Eye (tissue), 1 donor: ENCODE measurements around the gene SOBP.
A peak's percentile ranks its signal among the peaks of the same experiment; 100 is the strongest.

Experiments
- DNase-seq: peaks from one replicate; pipeline ENCODE4 v3.0.0-alpha.2; 2015

Gene SOBP

DNA sequence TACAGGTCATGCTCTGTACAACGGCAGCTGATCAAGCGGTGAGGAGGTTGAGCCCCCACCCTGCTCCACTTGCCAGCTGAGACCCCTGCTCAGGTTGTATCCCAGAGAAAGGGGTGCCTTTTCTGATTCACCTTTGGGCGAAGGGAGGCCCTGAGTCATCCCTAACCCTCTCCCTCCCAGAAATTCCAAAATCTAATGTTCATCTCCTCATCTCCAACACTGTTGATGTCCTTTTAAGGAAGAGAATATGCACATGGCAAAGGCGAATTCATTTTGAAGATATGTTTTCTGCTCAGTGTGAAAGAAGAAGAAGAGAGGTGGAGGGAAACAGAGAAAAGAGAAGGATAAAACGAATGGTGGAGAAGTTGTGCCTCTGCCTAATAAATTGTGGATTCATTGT, 213.7 kb downstream of the SOBP start:
- DNase-seq, result no peak

DNA sequence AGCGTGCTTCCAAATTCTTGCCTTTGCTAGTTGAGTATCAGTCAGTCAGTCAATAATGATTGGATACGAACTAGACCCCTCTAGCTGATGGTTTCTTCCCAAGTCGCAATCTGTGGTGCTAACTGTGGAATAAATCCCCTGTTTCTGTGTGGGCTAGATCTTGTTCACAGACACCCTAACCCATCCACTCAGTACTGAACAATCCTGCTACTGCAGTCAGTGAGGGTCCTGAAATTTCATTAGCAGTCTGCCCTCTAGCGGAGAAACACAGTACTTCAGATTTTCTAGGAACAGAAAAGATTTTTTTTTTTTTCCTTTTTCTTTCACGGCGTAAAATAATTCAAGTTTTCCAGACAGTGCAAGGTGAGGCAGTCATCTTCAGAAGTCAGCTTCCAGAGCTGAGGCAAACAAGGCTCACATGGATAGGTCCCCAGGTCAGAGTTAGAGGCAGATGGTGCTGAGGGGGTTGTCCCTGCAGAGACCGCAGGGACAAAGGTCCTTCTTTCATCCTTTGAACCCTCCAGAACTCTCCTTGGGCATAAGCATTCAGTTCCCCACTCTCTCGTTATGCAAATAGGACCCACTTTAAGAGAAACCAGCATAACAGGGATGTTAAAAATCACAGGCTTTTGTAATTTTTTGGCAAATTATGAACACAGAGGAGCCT, 214.6 kb downstream of the SOBP start:
- DNase-seq, result peak; percentile 87

DNA sequence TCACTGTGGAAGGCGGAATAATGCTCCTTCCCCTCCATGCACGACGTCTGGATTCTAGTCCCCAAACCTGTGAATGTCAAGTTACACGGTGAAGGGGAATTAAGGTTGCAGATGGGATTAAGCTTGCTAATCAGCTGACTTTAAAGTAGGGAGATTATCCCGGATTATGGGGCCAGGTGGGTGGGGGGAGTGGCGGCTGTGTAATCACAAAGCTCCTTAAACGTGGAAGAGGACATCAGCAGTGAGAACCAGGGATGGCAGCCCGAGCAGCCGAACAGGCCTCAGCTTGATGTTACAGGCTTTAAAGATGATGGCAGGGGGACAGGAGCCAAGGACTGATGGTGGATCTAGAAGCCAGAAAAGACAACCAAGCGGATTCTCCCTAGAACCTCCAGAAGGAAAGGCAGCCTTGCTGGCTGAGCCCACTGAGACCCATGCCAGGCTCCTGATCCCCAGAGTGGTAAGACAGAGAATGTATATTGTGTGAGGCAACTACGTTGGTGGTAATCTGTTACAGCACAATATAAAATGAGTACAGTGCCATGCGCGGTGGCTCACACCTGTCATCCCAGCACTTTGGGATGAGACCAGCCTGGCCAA, 216.7 kb downstream of the SOBP start:
- DNase-seq, result no peak

DNA sequence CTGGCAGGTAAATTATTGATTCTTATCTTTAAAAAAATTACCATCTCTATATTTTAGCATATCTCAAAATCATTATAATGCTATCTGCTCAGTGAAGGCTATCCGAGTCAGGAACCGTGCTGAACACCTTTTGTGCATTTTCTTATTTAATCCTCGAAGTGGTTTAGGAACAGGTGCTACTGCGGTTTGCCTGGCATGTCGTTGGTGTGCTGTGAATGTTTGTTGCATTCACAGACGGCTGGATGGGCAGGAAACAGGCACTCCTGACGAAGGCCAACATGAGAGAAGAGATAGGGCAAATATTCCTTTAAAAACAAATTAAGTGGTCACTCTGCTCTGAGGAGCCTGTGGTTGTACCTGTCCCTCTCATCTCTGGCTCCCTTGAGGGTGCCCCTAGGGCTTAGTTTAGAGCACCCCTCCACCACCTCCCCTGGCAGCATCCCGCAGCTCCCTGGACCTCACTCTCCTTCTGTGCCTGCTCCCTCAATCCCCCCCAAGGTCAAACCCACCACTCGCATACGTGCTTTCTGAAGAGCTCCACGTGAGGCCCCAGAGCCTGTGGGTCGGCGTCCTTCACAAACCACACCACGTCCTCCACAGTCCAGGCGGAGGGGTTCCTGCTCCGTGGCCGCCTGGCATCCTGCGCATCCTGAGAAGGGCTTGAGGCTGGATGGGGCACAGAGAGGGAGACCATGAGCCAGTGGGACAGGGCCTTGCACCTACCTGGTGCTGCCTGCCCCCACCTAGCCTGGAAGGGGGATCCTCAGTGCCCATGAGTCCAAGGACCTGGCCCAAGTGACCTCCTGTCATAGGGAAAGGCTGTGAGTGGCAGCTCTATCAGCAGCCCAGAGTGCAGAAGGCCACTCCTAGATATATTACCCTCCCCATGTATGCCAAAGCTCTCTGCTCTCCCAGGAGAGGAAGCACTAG, 217.7 kb downstream of the SOBP start:
- DNase-seq, result no peak

DNA sequence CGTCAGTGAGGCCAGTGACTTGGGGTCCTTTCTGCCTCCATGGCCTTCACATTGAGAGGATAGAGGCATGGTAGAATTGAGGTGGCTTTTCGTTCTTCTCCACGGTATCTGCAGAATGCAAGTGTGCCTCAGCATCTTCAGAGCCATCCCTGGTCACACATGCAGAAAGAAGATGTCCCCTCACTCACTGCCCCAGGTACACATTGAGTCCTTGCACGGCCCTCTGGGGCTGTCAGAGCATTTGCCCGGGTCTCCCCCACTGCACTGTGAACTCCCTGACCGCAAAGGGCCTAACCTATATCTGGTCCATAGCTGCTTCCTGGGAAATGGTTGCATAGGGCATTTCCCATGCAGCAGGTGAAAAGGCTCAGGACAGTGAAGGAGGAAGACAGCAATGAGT, 218.5 kb downstream of the SOBP start:
- DNase-seq, result no peak

DNA sequence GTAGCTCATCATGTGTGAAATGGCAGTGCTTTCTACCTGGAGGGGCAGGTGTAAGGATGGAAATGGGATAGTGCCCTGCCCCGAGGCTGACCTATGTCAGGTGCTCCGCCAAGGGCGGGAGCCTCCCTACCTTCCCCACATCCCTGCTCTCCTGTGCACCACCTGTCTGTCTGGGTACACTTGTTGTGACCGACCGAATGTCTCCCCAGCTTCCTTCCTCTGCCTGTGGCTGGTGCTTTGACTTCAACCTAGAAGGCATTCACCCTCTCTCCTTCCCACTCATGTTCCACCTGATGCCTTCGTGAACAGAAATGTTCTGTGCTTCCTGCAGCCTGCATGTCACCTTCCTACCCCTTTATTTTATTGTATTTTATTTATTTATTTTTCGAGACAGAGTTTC, 219.4 kb downstream of the SOBP start:
- DNase-seq, result no peak
